DMS153 treated with DMSO at 0.1 percent for 48 hours (cell line): ENCODE data around the gene CMTM2.
A peak's percentile ranks its signal among the peaks of the same experiment; 100 is the strongest.
"Not testable (repeated sequence)": the region's sequence is repeated elsewhere in the genome, so short reads cannot be mapped to it uniquely, and the experiment has no call there.

Source experiments
- DNase-seq: peaks from one replicate; lab custom pipeline; 2025; ENCODE audit not compliant: unreplicated experiment; lab: John Stamatoyannopoulos, UW

Gene CMTM2

DNA sequence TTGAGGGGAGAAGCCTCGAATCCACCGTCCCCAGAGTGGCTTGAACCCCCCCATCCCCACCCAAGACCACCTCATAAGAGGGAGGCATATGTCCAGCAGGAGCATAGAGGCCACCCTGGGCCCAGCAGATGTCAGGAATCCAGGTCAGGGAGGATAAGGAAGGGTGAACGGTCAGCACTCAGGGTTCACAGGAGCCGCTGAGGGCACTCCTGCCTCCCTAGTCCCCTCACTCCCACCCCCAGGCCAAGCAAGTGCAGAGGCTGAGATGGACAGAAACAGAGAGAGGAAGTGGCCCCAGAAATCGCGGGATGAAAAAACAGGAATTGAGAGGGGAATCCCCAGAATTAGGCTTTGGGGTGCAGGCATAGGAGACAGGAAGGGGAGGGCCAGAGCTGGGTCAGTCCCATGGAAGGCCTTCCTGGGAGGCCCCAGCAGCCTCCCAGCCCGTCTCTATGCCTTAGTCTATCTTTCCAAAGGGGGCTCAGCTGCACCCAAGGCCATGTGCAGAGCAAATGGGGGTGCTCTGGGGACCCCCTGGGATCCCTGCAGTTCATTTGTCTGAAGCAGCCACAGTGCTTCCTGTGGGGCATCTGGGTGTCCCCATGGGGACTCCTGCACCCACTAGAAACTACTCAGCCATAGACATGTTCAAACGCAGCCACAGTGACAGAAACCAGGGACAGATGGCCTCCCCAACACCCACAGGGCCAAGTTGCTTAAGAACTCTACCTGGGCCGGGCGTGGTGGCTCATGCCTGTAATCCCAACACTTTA lies 26.9 kb downstream of the CMTM2 start:
- no peak for DNase-seq

DNA sequence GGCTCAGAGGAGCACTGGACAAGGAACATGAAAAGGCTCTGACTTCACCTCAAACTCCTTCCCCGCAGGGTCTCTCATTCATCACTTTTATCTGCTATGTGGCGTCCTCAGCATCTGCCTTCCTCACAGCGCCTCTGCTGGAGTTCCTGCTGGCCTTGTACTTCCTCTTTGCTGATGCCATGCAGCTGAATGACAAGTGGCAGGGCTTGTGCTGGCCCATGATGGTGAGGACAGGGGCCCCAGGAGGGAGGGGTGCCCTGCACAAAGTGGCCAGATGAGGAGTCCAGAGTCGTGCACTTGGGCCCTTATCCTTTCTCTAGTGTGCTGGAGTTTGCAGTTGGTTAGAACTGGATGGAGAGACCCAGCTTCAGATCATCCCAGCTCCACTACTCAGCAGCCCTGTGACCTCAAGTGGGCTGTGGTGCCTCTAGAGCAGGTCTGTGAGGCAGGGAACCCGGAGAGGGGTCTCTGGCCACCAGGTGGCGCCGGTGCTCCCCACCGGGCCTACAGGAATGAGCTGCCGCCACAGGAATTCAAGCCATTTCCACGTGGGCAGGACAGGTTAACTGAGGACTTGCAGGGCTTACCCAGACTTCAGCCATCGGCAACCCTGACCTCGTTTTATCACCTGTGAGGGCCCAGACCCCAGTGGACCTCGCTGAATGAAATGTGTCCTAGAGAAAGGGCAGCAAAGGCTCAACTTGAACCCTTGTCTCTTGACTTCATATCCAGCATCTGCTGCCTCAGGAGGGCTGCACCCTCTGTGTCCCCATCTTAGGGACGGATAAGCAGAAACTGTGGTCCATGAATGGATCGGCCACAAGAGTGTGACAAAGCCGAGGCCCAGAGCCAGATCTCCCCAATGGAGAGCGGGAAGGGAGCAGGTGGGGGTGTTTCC lies 29.2 kb downstream of the CMTM2 start:
- peak; percentile 62 for DNase-seq

DNA sequence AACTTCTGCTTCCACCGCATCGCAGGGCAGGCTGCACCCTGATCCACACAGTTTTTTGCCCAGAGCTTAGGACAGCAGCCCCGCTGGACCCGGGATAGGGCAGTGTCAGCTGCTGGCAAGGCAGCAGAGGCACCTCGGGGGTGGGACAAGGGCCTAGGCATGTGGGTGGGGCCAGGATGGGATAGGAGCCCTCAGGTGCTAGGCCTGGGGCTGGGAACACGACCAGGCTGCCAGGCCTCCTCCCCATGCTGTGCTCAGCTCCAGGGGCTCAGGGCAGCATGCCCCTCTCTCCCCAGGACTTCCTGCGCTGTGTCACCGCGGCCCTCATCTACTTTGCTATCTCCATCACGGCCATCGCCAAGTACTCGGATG lies 29.9 kb downstream of the CMTM2 start:
- DNase-seq = no peak

DNA sequence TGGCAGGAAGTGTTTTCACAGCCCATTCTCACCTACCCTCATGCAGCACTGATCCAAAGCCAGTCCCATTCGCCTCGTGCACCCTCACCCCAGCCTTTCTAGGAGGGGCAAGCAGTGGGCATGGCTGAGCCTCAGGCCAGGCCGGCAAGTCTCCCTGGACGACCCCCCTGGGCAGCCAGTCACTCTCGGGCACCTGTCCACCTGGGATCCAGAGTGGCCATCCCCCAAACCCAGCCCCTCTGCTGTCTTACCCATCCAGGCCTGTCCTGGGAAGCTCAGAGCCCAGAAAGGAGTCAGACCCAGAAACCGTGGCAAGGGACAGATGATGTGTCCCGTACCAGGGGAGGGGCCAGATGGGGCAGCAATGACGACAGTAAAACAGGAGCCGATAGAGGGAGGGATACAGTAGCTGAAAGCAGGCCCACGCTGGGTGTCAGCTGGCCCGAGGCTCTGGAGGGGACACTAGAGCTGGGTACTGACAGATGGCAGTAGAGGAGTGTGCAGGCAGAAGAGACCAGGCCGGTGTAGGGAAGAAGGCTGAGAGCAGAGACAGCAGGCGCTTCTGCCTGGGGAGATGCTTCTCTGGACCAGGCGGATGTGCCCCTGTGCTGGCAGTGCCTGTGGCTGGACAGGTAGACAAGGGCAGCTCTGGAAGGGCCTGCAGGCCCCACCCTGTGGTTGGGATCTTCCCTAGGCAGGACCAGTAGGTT lies 31.0 kb downstream of the CMTM2 start:
- DNase-seq = no peak

DNA sequence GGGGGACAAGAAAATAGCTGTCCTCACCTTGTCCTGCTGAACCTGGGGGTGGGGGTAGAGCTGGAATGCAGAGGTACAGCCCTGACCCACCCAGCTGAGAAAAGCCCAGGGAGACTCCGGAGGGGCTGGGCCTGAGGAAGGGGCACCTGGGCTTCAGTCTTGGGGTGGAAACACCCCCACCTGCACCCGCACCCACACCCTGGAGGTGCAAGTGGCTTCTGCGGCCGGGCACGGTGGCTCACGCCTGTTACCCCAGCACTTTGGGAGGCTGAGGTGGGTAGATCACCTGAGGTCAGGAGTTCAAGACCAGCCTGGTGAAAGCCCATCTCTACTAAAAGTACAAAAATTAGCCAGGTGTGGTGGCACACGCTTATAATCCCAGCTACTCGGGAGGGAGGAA lies 32.6 kb downstream of the CMTM2 start:
- DNase-seq = not testable (repeated sequence)

DNA sequence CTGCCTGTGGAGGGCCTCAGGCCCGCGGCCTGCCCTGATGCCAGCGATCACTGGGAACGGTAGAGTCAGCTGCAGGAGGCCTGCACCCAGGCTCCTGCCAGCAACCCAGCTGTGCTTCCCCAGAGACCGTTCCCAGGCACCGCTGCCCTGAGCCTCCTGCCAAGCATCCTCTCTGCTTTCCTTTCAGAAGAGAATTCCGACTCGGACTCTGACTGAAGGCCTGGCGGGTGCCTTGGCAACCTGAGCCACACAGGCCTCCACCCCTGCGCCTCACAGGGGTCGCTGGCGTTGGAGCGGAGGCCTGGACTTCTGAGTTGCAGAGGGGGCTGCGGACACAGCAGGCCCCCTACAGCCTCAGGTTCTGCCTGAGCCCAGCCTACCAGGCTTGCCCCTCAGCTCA lies 33.2 kb downstream of the CMTM2 start:
- DNase-seq = no peak

DNA sequence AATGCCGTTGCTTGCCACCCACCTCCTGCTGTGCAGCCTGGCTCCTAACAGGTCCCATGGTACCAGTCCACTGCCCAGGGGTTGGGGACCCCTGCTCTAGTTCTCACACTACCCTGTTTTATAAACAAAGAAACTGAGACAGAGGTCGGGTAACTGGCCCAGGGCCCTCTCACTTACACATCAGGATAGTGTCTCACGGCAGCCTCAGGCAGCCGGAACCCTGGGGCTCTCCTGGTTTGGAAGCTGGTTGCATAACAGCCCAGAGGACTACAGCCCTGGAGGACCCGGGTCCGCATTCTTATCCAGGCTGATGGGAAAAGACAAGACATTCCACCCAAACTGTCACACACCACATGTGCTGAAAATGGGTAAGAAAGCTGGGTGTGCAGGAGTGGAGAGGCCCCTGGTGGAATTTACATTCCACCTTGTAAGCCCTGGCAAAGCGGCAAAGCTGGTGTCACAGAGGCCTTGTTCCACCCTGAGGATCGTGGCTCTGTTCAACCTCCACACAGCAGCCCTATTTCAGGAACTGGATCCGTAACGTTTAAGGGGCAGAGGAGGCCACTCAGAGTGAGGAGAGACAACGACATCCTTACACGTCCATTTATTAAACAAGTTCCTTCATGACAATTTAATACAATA lies 35.0 kb downstream of the CMTM2 start:
- no peak for DNase-seq

DNA sequence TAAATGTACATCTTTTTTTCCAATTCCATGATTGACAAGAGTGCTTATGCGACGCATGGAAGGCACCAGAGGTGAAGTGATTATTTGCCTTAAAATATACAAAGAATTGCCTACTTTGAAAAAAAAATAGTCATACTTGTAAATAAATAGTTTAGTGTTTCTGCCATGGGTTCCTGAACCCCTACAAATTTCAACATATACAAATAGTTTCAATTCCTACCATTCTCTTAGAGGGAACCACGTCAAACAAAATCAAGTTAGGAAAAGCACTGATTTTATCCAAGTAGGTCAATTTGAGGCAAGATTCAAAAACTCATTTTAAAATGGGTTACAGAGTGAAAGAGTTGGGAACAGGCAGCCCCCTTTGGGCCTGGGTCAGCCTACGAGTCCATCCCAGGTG lies 36.9 kb downstream of the CMTM2 start:
- DNase-seq = no peak

DNA sequence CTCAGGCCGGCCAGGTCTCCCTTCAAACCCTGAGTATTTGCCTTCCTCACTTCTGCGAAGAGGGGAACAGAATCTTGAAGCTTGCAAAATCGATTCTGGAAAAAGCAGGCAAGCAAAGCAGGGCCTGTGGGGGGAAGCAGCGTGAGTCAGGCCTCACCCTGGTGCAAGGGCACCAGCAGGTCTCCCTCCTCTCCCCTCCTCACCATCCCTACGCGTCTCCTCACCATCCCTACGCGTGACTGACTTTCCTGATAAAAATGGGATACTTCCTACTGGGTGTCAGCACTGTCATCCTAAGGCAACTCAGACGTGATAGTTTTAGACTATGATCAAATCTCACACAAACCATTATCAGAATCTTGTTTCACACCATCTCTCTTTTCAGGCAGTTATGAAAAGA lies 37.3 kb downstream of the CMTM2 start:
- no peak for DNase-seq

DNA sequence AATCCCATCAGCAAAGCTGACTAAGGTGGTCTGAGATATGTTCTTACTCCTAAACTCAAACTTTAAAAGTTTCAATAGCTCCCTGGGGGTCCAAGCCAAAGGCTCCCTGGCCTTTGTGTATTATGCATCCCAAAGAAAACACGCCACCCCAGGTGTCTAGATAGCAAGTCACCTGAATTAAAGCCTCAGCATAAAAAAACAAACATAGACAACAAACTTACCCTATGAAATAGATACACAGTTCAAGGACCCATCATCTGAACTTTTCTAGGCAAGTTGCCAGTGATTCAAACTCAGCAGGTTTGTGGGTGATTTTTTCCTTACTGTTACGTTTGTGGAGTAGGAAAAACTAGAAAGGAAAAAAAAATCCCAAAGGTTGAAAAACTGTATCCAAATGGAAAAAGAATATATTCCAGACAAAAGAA lies 37.8 kb downstream of the CMTM2 start:
- no peak for DNase-seq

DNA sequence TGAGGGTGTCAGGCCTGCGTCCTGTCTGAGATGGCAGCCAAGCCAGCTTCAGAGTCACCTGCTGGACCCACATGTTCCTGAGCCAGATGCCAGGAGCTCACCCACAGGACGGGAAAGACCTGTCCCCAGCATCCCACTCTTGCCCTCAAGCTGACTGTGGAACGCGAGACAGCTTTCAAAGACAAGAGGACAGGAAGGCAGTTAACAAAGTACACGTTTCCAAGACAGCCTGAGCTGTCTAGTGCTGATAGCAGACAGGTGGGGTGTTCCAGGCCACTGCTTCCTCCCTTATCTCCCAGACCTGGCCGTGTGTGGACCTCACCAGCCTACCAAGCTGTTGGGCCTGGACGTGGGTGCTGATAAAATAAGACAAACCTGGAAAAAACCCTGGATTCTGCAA lies 38.5 kb downstream of the CMTM2 start:
- DNase-seq = no peak

DNA sequence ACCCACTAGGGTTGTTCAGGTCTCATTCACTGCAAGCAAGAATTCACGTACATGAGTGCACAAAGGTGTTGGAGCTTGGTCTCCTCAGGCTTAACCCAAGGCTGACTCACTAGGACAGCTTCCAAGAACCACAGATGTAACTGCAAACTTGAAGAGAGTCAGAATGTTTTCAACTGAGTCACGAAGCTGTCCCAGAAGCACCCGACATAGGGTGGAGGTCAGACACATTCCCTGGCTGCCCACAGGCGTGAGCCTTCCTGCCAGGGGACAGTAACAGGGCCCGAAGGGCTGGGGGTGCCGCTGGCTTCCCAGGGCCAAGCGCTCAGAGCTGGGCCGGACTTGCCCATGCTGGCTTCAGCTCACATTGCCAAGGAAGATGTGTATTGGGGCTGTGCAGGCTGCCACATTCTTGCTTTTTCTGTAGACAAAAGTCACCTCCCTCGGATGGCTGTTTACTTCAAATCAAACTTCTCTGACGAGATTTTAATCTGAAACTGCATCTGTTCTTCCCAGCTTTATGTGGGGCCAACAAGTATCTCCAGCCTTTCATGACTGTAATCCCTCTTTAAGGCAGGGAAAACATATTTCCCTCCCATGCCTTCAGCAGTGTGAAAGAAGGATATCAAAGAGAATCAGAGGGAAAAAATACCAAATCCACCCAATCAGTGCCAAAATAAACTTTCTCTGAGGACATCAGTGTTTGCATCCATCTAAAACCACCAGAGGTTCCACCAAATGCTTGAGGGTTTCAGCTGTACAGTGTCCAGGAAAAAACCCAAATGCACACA lies 39.5 kb downstream of the CMTM2 start:
- no peak for DNase-seq

DNA sequence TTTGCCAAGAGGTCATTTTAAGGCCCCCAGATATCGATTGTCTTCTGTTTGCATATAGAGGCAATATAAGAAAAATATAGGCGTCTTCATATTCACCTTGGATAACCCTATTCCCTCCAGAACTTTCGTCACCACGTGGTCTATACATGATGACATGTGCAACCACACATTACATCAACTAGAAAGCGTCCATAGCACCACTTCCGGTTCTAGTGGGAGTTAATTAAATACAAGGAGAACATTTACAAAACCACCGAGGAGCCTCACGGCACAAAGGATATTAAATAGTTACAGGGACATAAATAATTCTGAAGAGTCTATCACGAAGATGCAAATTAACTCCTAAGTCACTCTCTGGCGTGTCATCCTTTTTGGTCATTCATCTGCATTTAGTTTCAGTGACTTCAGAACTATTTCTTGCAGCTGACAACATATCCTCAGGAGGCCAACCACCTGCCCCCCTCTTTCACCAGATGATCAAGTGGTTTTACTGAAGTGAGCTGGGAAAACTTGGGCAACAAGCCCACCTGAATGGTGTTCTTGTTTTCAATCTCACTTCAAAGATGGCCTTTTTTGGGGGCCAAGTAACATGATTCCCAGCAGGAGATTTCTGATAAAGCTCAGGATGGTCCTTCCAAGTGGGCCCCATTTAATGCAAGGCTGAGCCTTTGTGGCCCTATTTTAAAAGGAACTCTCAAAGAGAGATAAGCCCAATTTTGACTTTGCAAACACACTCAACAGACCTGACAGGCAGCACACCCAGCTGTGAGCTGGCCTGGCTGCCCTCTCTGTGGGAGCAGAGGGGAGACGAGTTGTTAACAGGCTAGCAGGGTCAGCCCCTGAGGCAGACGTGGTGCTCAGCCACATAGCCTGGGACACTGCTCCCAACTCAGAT lies 40.5 kb downstream of the CMTM2 start:
- no peak for DNase-seq

DNA sequence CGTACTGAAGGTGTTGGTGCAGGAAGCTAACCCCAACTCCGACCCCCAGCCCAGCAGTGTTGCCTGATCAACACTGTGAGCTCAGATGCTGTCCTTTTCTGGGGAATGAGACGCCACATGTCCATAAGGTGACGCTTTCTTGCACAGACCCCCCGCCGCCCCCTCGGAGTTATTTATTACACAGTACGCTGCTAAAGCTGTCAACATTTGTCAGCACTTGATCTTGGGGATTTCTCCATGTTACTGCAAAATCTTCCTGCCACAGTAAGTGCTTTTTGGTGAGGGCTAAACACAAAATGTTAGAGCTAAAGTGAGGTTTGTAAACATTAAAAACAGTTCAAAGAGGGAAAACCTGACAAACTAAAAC lies 41.1 kb downstream of the CMTM2 start:
- DNase-seq = no peak

DNA sequence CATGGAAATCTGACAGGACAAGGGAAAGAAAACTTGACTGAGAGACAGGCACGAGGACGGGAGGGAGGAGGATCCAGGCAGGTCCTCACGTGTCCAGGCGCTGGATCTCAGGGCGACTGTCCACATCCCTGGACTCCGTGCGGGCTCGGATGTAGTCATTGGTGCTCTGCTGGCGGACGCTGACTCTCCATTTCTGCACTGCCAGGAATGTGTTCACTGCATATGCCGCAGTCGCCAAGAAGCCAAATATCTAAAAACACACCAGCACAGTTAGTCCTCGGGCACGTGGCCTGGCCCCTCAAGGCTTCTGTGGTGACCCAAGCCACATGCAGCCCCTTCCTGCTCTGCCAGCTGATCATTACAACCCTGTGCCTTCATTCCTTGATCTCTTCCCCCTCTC lies 42.7 kb downstream of the CMTM2 start:
- DNase-seq = no peak

DNA sequence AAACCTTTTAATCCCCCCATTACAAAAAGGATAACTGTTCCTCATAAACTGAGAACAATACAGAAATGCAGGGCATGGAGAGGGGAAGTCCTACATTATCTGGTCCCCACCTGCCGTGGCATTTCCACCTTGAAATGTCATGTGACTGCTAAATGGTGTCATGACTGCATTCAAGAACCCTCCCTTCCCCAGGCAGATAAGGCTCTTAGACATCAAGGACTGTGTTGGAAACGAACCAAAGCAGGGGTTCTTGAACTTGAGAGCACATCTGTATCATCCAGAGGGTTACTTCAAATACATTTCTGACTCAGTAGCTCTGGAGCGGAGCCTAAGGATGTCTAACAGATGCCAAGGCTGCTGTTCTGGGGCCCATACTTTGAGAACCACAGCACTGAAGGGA lies 43.6 kb downstream of the CMTM2 start:
- DNase-seq = no peak

DNA sequence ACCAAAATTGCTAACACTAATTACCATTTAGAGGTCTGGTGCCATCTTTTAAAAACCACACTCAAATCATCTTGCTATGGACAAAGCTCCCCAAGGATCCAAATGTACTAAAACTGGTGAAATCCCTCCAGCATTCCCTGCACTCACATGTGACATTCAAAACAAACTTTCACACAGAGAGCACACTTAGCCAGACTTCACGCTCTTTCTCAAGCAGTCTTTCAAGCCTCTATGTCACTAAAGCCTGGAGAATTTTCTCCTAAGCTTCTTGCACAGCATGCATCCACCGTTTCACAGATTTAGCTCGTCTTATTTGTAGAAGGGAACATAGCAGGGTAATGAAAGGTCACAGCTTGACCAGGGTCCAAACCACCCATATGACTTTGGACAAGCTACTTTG lies 44.5 kb downstream of the CMTM2 start:
- DNase-seq = no peak

DNA sequence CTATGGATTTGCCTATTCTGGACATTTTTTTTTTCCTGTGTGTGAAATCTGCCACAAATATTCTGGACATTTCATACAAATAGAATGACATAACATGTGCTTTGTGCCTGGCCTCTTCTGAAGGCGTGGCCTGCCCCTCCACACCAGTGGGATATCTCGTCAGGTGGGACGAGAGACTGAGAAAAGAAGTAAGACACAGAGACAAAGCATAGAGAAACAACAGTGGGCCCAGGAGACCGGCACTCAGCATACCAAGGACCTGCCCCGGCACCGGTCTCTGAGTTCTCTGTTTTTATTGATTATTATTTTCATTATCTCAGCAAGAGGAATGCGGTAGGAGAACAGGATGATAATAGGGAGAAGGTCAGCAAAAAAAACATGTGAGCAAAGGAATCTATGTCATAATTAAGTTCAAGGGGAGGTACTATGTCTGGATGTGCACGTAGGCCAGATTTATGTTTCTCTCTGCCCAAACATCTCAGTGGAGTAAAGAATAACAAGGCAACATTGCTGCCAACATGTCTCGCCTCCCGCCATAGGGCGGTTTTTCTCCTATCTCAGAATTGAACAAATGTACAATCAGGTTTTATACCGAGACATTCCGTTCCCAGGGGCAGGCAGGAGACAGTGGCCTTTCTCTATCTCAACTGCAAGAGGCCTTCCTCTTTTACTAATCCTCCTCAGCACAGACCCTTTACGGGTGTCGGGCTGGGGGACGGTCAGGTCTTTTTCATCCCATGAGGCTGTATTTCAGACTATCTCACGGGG lies 48.5 kb downstream of the CMTM2 start:
- DNase-seq = not testable (repeated sequence)

DNA sequence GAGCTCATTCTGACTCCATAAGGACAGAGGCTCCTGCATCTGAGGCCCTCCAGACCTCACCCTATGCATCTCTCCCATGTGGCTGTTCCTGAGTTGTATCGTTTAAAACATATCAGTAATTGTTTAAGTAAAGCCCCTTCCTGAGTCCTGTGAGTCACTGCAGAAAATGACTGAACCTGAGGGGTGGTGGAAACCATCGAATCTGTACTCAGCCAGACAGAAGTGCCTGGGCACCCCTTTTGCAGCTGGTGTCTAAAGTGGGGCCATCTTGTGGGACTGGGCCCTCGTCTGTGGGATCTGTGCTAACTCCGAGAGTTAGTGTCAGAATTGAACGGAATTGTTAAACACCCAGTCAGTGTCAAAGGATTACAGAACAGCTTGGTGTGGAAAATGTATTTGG lies 50.6 kb downstream of the CMTM2 start:
- no peak for DNase-seq
